NOMO-1 treated with DMSO at 0.1 percent for 48 hours (cell line): ENCODE results near the gene CCDC12.

Source experiments
- DNase-seq: peaks from one replicate; lab custom pipeline; 2025; ENCODE audit not compliant: unreplicated experiment; lab: John Stamatoyannopoulos, UW

The CCDC12 gene

GRCh38 chr3:46958467-46959160 lies 17.9 kb downstream of the CCDC12 start:
- DNase-seq: no peak

- DNase-seq: peak; percentile 35
Observed at GRCh38 chr3:46957092-46957820, 19.3 kb downstream of the CCDC12 start.

DNA sequence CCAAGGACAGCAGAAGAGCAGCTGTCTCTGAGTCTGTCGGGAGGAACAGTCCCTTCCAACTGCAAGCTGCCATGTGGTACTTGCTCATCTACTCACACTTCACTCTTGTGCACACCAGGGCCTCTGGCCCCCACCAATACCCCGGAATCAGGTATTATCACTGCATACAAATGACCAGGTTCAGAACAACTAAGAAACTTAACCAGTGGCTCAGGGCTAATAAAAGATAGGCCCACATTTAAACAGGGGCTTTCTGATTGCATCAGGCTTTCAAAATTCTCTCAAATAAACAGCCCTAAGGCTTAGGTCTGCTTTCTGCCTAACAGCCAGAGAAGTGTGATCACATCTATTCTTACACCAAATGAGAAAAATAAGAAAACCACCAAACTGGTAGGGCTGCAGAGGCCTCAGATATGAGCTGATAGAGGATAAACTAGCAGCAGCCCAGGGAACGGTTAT lies 20.7 kb downstream of the CCDC12 start:
- DNase-seq: no peak

- DNase-seq: no peak
Observed at GRCh38 chr3:46955157-46955556, 21.4 kb downstream of the CCDC12 start.

- DNase-seq: no peak
Observed at GRCh38 chr3:46954178-46954577, 22.4 kb downstream of the CCDC12 start.

DNA sequence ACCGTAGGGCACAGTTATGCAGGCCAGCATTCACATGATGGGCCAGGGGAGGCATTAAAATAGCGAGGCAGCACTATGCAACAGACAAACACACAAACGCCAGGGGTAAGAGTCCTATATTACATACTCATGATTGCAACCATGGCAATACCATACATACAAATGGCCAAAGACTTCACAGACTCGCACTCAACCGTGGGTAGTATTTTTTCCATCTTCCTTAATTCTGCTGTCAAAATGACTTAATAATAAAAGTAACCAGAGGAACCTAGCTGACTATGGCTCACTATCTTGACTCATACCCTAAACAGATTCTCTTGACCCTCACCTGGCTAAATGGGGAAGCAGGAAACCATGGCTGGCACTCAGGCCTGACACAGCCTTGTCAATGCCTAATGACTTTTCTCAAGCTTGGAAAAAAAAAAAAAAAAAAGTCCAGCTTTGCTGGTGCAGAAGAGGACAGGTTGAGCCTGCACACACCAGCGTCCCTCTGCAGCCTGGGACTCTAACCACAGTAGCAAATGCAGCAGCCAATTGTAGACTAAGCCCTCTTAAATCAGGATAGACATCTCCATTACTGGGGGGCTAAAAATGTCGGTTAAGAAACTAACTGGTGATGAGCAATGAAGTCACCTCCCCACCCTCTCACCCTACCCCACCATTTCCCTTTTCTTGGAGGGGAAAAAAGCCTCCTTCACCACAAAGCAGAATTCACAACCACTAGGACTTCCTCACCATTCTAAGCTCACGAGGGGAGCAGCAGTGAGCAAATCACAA lies 23.1 kb downstream of the CCDC12 start:
- DNase-seq: peak; percentile 87

DNA sequence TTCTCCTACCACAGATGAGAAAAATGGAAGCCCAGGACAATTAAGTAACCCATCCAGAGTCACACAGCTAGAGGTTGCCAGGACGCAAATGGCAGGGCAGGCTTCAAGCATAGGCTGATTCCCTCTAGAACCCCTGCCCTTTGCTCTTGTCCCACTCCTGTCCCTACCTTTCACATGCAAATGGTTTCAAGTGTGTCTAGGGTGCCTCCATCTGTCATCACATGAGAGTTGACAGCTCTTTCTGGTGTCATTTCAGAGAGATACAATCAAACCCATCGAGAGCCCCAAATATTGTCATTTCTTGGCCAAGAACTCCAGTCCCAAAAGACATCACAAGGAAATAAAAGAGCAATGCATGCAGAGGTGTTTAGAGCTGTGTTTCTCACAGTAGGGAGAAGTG lies 23.7 kb downstream of the CCDC12 start:
- DNase-seq: no peak

- DNase-seq: no peak
Observed at GRCh38 chr3:46950650-46951241, 25.8 kb downstream of the CCDC12 start.

DNA sequence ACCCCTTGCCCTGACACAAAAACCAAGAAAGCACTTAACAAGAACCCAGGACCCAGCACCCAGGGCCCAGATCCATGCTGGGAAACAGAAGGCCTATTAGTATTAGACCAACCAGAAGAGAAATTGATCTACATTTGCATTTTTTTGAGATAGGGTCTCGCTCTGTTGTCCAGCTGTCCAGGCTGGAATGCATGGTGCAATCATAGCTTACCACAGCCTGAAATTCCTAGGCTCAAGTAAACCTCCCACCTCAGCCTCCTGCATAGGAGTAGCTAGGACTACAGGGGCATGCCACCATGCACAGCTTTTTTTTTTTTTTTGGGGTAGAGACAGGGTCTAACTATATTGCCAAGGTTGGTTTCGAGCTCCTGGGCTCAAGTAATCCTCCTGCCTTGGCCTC lies 26.4 kb downstream of the CCDC12 start:
- no peak for DNase-seq

DNA sequence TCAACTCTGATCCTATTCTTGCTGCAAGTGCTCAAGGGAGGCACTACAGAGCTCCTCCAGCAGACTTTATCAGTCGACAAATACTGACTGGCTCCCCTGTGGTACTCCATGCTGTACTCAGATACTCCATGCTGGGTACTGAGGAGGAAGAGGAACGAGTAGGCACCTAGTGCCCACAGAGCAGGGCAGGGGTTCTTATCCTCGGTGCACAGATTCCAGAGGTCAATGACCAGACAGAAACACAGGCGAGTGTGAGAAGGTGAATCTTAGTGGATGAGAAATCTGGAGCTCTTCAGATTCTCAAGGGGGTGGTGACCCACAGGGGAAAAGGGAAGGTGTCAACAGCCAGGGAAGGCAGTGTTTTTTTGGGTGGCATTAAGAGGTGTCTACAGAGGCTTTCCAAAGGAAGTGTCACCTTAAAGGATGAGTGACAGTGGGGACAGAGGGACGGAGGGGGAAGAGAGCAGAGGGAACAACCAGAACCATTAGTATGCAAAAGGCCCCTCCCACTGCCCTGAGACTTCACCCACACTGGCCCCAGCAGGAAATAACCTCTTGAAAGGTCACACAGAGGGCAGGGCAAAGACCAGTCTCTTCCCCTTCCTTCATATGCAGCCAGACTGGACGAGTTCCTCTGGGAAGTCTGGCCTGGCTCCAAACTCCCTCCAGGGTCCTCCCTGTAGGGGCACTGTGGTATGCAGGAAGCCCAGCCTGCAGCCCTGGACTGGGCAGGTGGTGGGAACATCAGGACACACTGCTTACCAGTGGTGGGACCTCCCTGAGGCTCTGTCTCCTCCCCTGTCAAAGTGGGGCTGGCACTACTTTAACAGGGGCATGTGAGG lies 27.5 kb downstream of the CCDC12 start:
- DNase-seq: peak; percentile 55

GRCh38 chr3:46947981-46948791 lies 28.4 kb downstream of the CCDC12 start:
- peak; percentile 64 for DNase-seq

- no peak for DNase-seq
Observed at GRCh38 chr3:46947546-46947901, 29.0 kb downstream of the CCDC12 start.

DNA sequence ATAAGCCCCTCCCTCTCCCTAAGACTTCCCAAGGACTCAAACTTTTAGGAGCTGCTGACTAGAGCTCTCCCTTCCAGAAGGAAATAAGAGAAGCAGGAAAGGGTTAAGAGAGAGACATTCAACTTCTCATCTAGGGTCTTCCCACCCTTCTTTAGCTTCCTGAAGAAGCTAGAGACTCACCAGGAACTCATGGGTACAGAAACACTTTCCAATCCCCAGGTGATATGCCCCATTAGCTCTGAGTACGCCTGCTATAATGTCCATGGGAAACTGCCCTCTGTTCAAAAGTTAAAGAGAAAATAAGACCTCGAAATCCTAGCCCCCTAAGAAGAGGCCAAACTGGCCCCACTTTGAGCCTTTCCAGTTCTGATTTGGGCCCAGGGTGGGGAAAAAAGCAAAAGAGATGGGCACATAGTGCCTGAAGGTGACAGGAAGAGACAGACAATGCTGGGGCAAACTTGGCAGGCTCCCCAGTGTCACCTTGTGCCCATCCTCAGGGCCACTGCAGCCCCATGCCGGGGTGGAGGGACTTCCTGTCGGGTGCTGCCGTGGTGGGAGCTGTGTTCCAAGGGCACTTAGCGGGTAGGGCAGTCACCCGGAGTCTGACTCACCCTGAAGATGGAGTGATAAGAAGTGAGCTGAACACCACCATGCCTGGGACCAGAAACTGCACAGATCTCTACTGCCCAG lies 29.5 kb downstream of the CCDC12 start:
- DNase-seq: no peak

GRCh38 chr3:46946416-46946815 lies 30.1 kb downstream of the CCDC12 start:
- no peak for DNase-seq

GRCh38 chr3:46944191-46944590 lies 32.4 kb downstream of the CCDC12 start:
- no peak for DNase-seq

DNA sequence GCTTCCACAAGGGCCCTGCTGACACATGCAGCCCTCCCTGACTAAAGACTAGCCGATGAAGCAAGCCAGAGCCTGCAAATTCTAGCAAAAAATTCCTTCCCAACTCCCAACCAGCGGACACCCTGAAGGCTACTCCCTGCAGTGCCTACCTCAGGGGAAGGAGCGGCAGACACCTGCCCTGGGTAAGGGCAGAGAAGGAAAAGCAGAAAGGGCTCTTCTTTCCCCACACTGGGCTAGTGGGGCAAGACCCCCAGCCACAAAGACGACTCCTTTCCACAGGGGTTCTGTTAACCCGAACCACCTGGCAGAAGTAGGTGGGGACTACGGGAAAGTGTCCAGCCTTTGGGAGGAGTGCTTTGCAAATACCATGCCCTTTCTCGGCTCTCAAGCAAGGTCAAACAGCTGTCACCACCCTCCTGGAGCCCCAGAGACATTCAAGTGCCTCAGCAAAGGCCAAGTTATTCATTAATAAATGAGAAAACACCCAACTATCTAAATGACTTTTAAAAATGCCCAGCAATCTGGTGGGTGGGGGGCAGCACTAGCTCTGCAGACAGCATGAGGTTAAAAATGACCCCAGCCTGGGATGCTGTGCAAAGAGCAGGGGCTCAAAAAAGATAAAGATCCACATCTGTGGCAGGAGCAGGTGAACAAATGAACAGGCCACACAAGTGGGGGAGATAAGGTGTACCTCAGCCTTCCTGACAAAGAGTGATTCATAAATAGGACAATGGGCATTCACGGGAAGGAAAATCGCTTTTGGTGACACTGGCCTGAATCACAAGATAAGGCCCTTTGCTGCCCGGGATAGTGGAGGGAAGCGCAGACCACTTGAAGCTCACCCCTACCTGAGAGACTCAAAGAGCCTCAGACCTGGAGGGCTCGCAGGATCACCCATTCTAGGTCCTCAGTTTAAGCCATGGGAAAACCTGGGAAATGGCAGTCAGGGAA lies 33.0 kb downstream of the CCDC12 start:
- no peak for DNase-seq

GRCh38 chr3:46942481-46943236 lies 33.9 kb downstream of the CCDC12 start:
- no peak for DNase-seq
